K562 (cell line): ENCODE measurements around the gene WSCD1. TPM values are rescaled to one million over a fixed set of nuclear protein-coding genes. Genes with fewer than 3 reads are reported as not detected.

ENCODE experiments used
- ATAC-seq: fragments of 200-7000 bp; cut with Tn5 transposase; 3 replicates; pipeline ENCODE4 v1.9.1; 2020; ENCODE audit warnings: moderate library complexity
- BruUV-seq: library from RNA; stranded (reverse); fragments of 400-500 nt; replicated peaks from 2 replicates; lab custom pipeline; 2021; lab: Mats Ljungman, UMichigan
- CTCF ChIA-PET: fragments of 300-600 bp; formaldehyde crosslinking; extraction: SDS; loops from one replicate; lab custom pipeline; 2021; ENCODE audit warnings: low intra/inter-chr PET ratio; lab: Yijun Ruan, JAX
- POLR2A ChIA-PET: fragments of 300-600, 350-650 bp; sonication (Branson Sonifier 250); formaldehyde crosslinking; extraction: SDS; loops from one replicate; lab custom pipeline; 2021; ENCODE audit warnings: antibody characterized with exemption, inconsistent platforms; lab: Yijun Ruan, JAX
- DNase-seq, 4 experiments: peaks; one replicate each; pipeline versions ENCODE4 v3.0.0 to v3.0.0-alpha.2; 2011 to 2018; ENCODE audit warnings: low spot score in 3 of 4, mixed read lengths in 3 of 4; ENCODE audit errors: extremely low read depth in 1 of 4
- FAIRE-seq: peaks from 2 replicates; lab custom pipeline; 2011; peaks lifted over from hg19 to GRCh38; lab: Jason Lieb, UNC
- H2AFZ ChIP-seq: 2 replicates; pipeline ENCODE4 v1.6.0; 2011; ENCODE audit warnings: low read depth, low read length, control low read depth, inconsistent platforms
- H3K27ac ChIP-seq: fragments of 200-600 bp; 3 replicates; pipeline ENCODE4 v1.8.0; 2011; ENCODE audit warnings: low read depth, mild to moderate bottlenecking, control low read depth, inconsistent platforms, low read length, moderate library complexity, mixed read lengths; ENCODE audit errors: extremely low read depth
- H3K27me3 ChIP-seq, 2 experiments: fragments of 300-600 bp in 1 of 2; 2 replicates in 1 of 2; 3 replicates in 1 of 2; pipeline versions ENCODE4 v1.6.0 to v1.8.0; 2011; ENCODE audit warnings: inconsistent platforms in 2 of 2, low read length in 2 of 2, mild to moderate bottlenecking in 1 of 2, mixed read lengths in 1 of 2, moderate library complexity in 1 of 2; ENCODE audit not compliant: control insufficient read depth in 2 of 2, insufficient read depth in 2 of 2
- H3K36me3 ChIP-seq: fragments of 300-600 bp; 3 replicates; pipeline ENCODE4 v1.8.0; 2011; ENCODE audit warnings: mild to moderate bottlenecking, low read length, inconsistent platforms; ENCODE audit not compliant: control insufficient read depth, insufficient read depth
- H3K4me1 ChIP-seq, 2 experiments: fragments of 200-600 bp in 1 of 2; replicated peaks in 1 of 2; 2 replicates in 1 of 2; 3 replicates in 1 of 2; pipeline versions ENCODE4 v1.5.1 to v1.8.0; 2011; ENCODE audit warnings: inconsistent platforms in 2 of 2, low read length in 2 of 2, mild to moderate bottlenecking in 1 of 2, mixed read lengths in 1 of 2, moderate library complexity in 1 of 2; ENCODE audit not compliant: control insufficient read depth in 2 of 2, insufficient read depth in 2 of 2
- H3K4me2 ChIP-seq: 2 replicates; pipeline ENCODE4 v1.6.1; 2011; ENCODE audit warnings: low read length, control low read depth, inconsistent platforms, mixed read lengths; ENCODE audit not compliant: insufficient read depth
- H3K4me3 ChIP-seq: fragments of 200-600 bp; sonication (generic), shearing (Covaris generic); 2 replicates; pipeline ENCODE4 v1.5.1; 2016; ENCODE audit warnings: control low read depth, inconsistent platforms
- H3K79me2 ChIP-seq: fragments of 200-600 bp; 3 replicates; pipeline ENCODE4 v1.8.0; 2011; ENCODE audit warnings: low read length, inconsistent platforms; ENCODE audit not compliant: control insufficient read depth, insufficient read depth
- H3K9ac ChIP-seq, 2 experiments: 2 replicates each; pipeline versions ENCODE4 v1.6.0 to v1.6.1; 2011; ENCODE audit warnings: low read depth in 2 of 2, low read length in 2 of 2, control low read depth in 1 of 2, inconsistent platforms in 1 of 2, mild to moderate bottlenecking in 1 of 2, mixed read lengths in 1 of 2; ENCODE audit not compliant: insufficient read depth in 1 of 2
- H3K9me1 ChIP-seq: one replicate; pipeline ENCODE4 v1.6.0; 2011; ENCODE audit warnings: inconsistent platforms, mild to moderate bottlenecking, low read length, moderate library complexity; ENCODE audit not compliant: control insufficient read depth, insufficient read depth
- H3K9me3 ChIP-seq: replicated peaks from 2 replicates; pipeline ENCODE4 v1.5.1; 2011; ENCODE audit warnings: low read depth, low read length, inconsistent platforms; ENCODE audit not compliant: control insufficient read depth, insufficient read depth
- H4K20me1 ChIP-seq: replicated peaks from 2 replicates; pipeline ENCODE4 v1.6.1; 2011; ENCODE audit warnings: low read length, inconsistent platforms, mixed read lengths; ENCODE audit not compliant: control insufficient read depth, insufficient read depth
- ARID2 ChIP-seq: fragments of 450-650 bp; IDR thresholded peaks from 2 replicates; pipeline ENCODE4 v1.6.1; 2017; ENCODE audit warnings: antibody characterized with exemption, mild to moderate bottlenecking
- CHD2 ChIP-seq: IDR thresholded peaks from 2 replicates; pipeline ENCODE4 v1.6.1; 2011; ENCODE audit warnings: low read depth, low read length
- GTF2F1 ChIP-seq: IDR thresholded peaks from 2 replicates; pipeline ENCODE4 v1.6.1; 2011; ENCODE audit warnings: low read depth, low read length, improper control_type of control experiment
- MCM2 ChIP-seq: fragments of 450-650 bp; IDR thresholded peaks from 2 replicates; pipeline ENCODE4 v1.6.1; 2017; ENCODE audit warnings: low read depth, mild to moderate bottlenecking
- MECOM ChIP-seq: fragments of 250-450 bp; sonication (Bioruptor Pico); IDR thresholded peaks from 2 replicates; pipeline ENCODE4 v1.8.0; 2022; ENCODE audit warnings: inconsistent platforms
- PTRF ChIP-seq: fragments of 450-650 bp; IDR thresholded peaks from 2 replicates; pipeline ENCODE4 v1.6.1; 2016; ENCODE audit warnings: mild to moderate bottlenecking, missing genetic modification characterization, missing compliant biosample characterization
- SMARCB1 ChIP-seq: IDR thresholded peaks from 2 replicates; pipeline ENCODE4 v1.6.1; 2011; ENCODE audit warnings: improper control_type of control experiment, low read depth; ENCODE audit not compliant: insufficient read length
- TAF1 ChIP-seq: IDR thresholded peaks from 2 replicates; pipeline ENCODE4 v1.6.1; 2011; ENCODE audit warnings: mild to moderate bottlenecking, low read length, moderate library complexity; ENCODE audit not compliant: insufficient read depth, control insufficient read depth, severe bottlenecking; ENCODE audit errors: extremely low read depth
- ZC3H4 ChIP-seq: sonication (generic); formaldehyde crosslinking; IDR thresholded peaks from 2 replicates; pipeline ENCODE4 v1.9.0; 2021; ENCODE audit warnings: missing genetic modification reagents, borderline replicate concordance
- ZFP1 ChIP-seq: fragments of 450-650 bp; formaldehyde crosslinking; IDR thresholded peaks from 2 replicates; pipeline ENCODE4 v1.4.0; 2020; ENCODE audit warnings: mild to moderate bottlenecking, mixed read lengths
- WGBS: fragments of 100-300 bp; shearing (Covaris generic); methylation state at CpG from one replicate; pipeline ENCODE4 v1.1.6; 2016; ENCODE audit warnings: low coverage, mixed read lengths; ENCODE audit not compliant: insufficient coverage; ENCODE audit errors: missing lambda C conversion rate; 5-methylcytosine and 5-hydroxymethylcytosine counted together
- in situ Hi-C: fragments of 300-500 bp; cut with MboI; formaldehyde crosslinking; loops from 4 replicates; pipeline ENCODE4 v1.15.0; 2018; ENCODE audit warnings: inconsistent platforms, mixed read lengths
- intact Hi-C: fragments of 100-400 bp; cut with micrococcal nuclease; formaldehyde crosslinking; loops from 2 replicates; pipeline ENCODE4 v1.14.2; 2022
- polyA plus RNA-seq, 8 experiments: library from polyadenylated mRNA; depleted of rRNA in 4 of 8; stranded (reverse) in 5 of 8; unstranded in 3 of 8; fragments of >200 nt; fragmentation: Nextera tagmentation in 2 of 8; fragmentation: Illumina TruSeq in 1 of 8; extraction: Ambion mirVana in 2 of 8; extraction: Trizol in 1 of 8; gene quantifications; 2 replicates each; pipeline versions ENCODE4 v1.2.1 to v1.2.3, GENCODE V29; 2011 to 2014; ENCODE audit warnings: inconsistent platforms in 1 of 8, missing spikeins in 1 of 8
- total RNA-seq, 7 experiments: library from RNA; depleted of rRNA in 6 of 7; stranded (reverse); fragments of >200 nt in 6 of 7; fragmentation: Illumina TruSeq in 2 of 7; extraction: Trizol in 2 of 7; gene quantifications; 2 replicates each; pipeline versions ENCODE4 v1.2.1 to v1.2.3, GENCODE V29; 2011 to 2021; ENCODE audit warnings: low replicate concordance in 1 of 7
- TF ChIP-seq, protein P1 (sequence below): fragments of 450-650 bp; IDR thresholded peaks from 2 replicates; pipeline ENCODE4 v1.6.1; 2016; ENCODE audit warnings: mild to moderate bottlenecking

Gene WSCD1
- total and polyA plus RNA-seq, 9 of the 15 experiments (the other 6 are each of a cell fraction or from before 2014, with no cell fraction given): not detected

DNA sequence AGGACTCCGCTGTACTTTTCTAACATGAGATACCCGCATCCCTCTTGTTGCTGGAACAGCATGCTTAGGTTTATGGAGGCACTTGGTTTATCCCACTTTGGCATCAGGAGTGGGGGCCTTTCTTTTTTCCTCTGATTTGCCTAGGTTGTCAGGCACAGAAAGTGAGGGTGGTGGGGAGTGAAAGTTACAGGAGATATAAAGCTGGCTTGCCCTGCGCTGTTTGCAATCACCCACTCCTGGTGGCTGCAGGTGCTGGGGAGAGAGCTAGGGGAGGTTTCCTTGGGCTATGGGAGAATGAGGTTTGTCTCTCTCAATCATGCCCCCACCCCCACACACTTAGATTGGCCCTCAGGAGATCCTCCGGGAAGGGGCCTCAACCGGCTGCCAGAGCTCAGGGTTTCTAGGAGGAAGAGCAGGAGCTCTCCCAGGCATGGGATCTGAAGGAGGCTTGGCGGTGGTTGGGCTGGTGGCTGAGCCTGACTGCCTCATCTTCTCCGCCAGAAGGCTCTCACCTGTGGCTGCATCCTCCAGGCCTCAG lies 1.4 kb downstream of the WSCD1 start:
- no peak for FAIRE-seq
- ChIA-PET POLR2A (no interaction called here), CTCF (no interaction called here)
- no peak overlapping the region for H3K9ac ChIP-seq
- in situ Hi-C loops: no loop called here
- WGBS: 2% methylated on average over 4 of the region's 7 CpGs
- TF ChIP-seq ZC3H4 (CRISPR knock-in tag): no peak
- no peak for TF ChIP-seq TAF1
- TF ChIP-seq SMARCB1: no peak
- no peak for TF ChIP-seq MCM2
- TF ChIP-seq GTF2F1: no peak
- TF ChIP-seq MECOM: no peak
- no peak for TF ChIP-seq CHD2
- TF ChIP-seq, protein P1, sequence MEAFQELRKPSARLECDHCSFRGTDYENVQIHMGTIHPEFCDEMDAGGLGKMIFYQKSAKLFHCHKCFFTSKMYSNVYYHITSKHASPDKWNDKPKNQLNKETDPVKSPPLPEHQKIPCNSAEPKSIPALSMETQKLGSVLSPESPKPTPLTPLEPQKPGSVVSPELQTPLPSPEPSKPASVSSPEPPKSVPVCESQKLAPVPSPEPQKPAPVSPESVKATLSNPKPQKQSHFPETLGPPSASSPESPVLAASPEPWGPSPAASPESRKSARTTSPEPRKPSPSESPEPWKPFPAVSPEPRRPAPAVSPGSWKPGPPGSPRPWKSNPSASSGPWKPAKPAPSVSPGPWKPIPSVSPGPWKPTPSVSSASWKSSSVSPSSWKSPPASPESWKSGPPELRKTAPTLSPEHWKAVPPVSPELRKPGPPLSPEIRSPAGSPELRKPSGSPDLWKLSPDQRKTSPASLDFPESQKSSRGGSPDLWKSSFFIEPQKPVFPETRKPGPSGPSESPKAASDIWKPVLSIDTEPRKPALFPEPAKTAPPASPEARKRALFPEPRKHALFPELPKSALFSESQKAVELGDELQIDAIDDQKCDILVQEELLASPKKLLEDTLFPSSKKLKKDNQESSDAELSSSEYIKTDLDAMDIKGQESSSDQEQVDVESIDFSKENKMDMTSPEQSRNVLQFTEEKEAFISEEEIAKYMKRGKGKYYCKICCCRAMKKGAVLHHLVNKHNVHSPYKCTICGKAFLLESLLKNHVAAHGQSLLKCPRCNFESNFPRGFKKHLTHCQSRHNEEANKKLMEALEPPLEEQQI: no peak
- TF ChIP-seq ARID2: no peak
- no peak for TF ChIP-seq PTRF
- no peak for TF ChIP-seq ZFP1 (CRISPR knock-in tag)
- H3K27me3 ChIP-seq: peaks cover 0 to 19% of the 10 kb centered on the region in 2 experiments; a peak in 3 of 5 replicates
- no peaks in the 10 kb centered on the region for H3K79me2 ChIP-seq
- no peaks in the 10 kb centered on the region for H3K4me1 ChIP-seq
- no TSS peak for BruUV-seq
- H3K27ac ChIP-seq: no peak overlapping the region
- no peaks in the 10 kb centered on the region for H3K36me3 ChIP-seq
- peaks cover 3% of the 10 kb centered on the region; the same call in 1 of the 2 replicates for H4K20me1 ChIP-seq
- H2AFZ ChIP-seq: no peak overlapping the region
- ATAC-seq: no peak
- H3K9me3 ChIP-seq: no peaks in the 10 kb centered on the region
- H3K4me2 ChIP-seq: no peak overlapping the region
- H3K4me3 ChIP-seq: no peak overlapping the region
- DNase-seq: no peak
- H3K9me1 ChIP-seq: no peaks in the 10 kb centered on the region
- intact Hi-C loops: no loop called here
